HG02678 (cell line): ENCODE data around the gene MAG.

Experiments used
- ATAC-seq: cut with Tn5 transposase; IDR thresholded peaks from one replicate; pipeline ENCODE4 v1.9.1; 2021; ENCODE audit warnings: mild to moderate bottlenecking, moderate library complexity; ENCODE audit not compliant: unreplicated experiment

The MAG gene

DNA sequence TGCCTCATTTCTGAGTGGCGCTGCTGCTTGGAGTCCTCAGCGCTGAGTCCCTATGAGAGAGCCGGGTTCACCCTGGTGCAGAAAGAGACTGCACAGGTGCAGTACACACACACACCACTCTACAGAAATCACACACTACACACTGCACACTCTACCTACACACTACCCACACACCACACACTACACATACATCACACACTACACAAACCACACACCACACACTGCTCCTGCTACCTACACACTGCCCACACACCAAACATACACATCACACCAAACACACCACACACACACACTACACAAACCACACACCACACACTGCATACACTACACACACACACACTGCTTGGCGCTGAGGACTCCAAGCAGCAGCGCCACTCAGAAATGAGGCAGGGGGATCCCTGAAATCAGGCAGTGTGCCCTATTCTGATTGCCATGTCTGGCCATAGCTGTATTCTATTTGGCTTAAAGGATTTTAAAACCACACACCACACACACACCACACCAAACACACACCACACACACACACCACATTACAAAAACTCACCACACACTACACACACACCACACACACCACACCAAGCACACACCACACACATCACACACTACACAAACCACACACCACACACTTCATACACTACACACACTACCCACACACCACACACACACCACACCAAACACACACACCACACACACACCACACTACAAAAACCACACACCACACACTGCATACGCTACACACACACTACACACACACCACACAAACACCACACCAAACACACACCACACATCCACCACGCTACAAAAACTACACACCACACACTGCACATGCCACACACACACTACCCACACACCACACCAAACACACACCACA lies 4.9 kb downstream of the MAG start:
- ATAC-seq: no peak

DNA sequence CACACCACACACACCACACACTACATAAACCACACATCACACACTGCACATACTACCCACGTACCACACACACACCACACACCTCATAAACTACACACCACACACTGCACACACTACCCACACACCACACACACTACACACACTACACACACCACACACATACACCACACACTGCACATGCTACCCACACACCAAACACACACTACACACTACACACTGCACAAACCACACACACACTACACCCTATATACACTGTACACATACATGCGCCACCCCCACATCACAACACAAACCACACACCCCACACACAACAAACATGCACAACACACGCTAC lies 5.5 kb downstream of the MAG start:
- no peak for ATAC-seq

- ATAC-seq: no peak
Measured at GRCh38 chr19:35297922-35298321, 6.0 kb downstream of the MAG start.

DNA sequence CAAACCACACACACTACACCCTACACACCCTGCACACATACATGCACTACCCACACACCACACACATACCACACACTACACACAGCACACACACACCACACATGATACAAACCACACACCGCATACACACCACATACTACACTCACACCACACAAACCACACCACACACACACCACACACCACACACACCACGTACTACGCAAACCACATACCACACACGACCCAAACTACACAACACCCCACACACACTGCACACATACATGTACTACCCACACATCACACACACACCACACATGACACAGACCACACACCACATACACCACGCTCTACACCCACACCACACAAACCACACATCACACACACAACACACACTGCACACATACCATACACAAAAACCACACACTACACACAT lies 6.6 kb downstream of the MAG start:
- no peak for ATAC-seq

GRCh38 chr19:35299523-35300338 lies 7.8 kb downstream of the MAG start:
- no peak for ATAC-seq

- no peak for ATAC-seq
Measured at GRCh38 chr19:35300339-35300649, 8.3 kb downstream of the MAG start.

- ATAC-seq: no peak
Measured at GRCh38 chr19:35301961-35302360, 10.0 kb downstream of the MAG start.

DNA sequence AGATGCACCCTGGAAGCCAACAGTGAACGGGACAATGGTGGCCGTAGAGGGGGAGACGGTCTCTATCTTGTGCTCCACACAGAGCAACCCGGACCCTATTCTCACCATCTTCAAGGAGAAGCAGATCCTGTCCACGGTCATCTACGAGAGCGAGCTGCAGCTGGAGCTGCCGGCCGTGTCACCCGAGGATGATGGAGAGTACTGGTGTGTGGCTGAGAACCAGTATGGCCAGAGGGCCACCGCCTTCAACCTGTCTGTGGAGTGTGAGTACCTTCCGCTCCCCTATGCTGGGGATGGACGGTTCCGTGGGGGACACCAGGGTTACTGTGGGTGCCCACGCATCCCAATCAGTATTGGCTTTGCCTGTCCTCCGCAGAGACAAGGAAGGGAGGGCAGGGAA lies 10.5 kb downstream of the MAG start:
- ATAC-seq: no peak

GRCh38 chr19:35303357-35303915 lies 11.5 kb downstream of the MAG start:
- no peak for ATAC-seq

GRCh38 chr19:35304036-35304435 lies 12.1 kb downstream of the MAG start:
- no peak for ATAC-seq

DNA sequence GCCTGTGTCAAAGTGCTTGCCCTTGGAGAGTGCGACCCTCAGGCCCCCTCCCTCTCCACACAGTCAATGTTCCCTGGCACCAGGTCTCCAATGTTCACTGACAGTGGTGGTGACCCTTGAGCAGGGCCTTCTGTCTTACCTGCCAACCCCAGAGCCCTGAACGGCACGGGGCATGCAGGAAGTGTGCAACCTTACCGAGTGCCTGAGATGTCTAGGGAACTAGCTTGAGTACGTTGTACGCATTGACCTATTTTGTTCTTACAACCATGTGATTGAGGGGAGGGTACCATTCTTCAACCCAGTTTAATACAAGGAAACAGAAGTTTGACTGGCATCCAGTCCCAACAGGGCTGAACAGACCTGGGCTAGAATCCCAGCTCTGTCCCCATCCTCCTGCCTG lies 13.2 kb downstream of the MAG start:
- no peak for ATAC-seq

DNA sequence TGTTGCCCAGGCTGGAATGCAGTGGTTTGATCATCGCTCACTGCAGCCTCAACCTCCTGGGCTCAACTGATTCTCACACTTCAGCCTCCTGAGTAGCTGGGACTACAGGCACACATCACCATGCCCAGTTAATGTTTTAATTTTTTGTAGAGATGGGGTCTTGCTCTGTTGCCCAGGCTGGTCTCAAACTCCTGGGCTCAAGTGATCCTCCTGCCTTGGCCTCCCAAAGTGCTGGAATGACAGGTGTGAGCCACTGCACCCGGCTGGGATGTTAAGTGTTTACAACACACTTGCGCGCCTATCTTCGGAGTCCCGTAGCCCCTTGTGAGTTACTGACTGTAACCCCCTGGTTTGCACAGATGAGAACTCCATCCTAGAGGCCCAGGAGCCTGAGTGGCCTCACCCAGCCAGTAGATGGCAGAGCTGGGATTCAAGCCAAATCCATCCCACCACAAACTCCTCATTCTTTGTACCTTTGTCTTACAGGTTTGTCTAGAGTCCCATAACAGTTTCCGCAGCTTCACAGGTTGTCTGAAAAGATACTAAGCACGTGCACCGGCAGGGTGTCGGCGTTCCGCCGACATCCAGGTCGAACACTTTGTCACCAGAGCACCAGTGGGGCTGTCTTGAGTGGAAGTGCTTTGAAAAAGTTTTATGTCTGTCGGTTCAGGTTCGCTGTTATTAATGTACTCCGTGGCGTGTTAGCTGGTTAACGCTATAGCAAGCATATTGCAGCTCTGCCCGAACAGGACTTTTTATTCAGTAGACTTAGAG lies 14.7 kb downstream of the MAG start:
- no peak for ATAC-seq

- ATAC-seq: no peak
Measured at GRCh38 chr19:35307931-35308330, 16.0 kb downstream of the MAG start.

GRCh38 chr19:35308910-35309309 lies 16.9 kb downstream of the MAG start:
- no peak for ATAC-seq

- no peak for ATAC-seq
Measured at GRCh38 chr19:35309481-35310279, 17.7 kb downstream of the MAG start.

GRCh38 chr19:35310331-35310730 lies 18.4 kb downstream of the MAG start:
- ATAC-seq: no peak

DNA sequence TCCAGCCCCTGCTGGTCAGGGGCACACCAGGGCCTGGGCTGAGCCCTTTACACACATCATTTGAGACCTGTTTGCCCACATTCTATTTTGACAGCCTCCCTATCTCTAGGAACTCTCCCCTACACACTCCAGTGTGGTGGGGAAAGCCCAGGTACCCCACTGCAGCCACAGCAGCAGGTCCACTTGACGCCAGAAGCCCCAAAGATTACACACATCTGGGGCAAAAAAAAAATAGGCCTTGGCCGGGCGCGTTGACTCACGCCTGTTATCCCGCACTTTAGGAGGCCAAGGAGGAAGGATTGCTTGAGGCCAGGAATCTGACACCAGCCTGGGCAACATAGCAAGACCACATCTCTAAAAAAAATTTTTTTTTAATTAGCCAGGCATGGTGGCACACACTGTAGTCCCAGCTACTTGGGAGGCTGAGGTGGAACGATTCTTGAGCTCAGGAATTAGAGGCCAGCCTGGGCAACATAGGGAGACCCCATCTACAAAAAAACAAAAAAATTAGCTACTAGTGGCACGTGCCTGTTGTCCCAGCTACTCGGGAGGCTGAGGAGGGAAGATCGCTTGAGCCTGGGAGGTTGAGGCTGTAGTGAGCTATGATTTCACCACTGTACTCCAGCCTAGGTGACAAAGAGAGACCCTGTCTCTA lies 19.0 kb downstream of the MAG start:
- no peak for ATAC-seq

DNA sequence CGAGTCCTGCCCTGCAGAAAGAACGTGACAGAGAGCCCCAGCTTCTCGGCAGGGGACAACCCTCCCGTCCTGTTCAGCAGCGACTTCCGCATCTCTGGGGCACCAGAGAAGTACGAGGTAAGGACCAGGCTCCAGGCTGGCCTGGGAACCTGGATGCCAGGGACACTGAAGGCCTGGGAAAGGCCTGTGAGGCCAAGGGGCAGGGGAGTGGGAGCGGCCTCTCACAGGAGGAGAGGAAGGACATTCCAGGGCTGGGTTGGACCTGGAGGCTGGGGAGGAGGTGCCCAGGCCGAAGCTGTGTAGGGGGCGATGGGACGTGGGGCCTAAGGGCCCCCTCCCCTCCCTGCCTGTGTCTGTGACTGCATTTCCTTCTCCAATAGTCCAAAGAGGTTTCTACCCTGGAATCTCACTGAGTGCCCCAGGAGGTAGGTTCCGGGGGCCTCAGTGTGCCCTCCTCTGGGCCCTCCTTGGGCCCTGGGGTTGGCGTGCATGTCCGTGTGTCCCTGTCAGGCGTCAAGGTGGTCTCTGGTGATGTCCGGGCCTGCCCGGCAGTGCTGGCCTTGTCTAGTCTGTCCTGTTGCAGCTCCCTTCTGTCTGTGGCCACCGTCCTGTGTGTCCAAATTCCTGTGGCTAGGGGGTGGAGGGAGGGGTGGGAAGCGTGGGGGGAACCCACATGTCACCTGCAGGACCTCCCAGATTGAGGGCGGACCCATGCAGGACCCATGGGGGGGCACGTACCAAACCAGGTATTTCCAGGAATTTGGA lies 20.1 kb downstream of the MAG start:
- ATAC-seq: no peak

- no peak for ATAC-seq
Measured at GRCh38 chr19:35313587-35313986, 21.6 kb downstream of the MAG start.
